ENCODE results near the gene GALNT10. TPM values are rescaled to one million over a fixed set of nuclear protein-coding genes. Genes with fewer than 3 reads are reported as not detected.

Gene GALNT10
- total RNA-seq, 1 donor from 2014 or later, result 96.1 TPM

GRCh38 chr5:154200221-154200620, 9.7 kb downstream of the GALNT10 start:
- Mint-ChIP-seq H3K4me1 (ENCODE audit: low read depth, unreplicated experiment) (peaks cover 48% of the 10 kb centered on the region), H3K27me3 (ENCODE audit: low read depth, unreplicated experiment) (no peaks in the 10 kb centered on the region), H3K4me3 (ENCODE audit: unreplicated experiment) (no peak overlapping the region), H3K27ac (ENCODE audit: unreplicated experiment) (no peak overlapping the region), H3K36me3 (ENCODE audit: low read depth, unreplicated experiment) (peaks cover 36% of the 10 kb centered on the region), H3K9me3 (ENCODE audit: unreplicated experiment) (peaks cover 4% of the 10 kb centered on the region)
- H3K4me3 ChIP-seq (ENCODE audit: insufficient read depth, low read depth, low read length), result no peak overlapping the region
- peaks cover 45% of the 10 kb centered on the region for H4K20me1 ChIP-seq (ENCODE audit: insufficient read depth, low read length)
- no peak overlapping the region for H3K27ac ChIP-seq (ENCODE audit: low read depth, low read length)
- no peak overlapping the region for H3K9ac ChIP-seq (ENCODE audit: low read length)
- H3K9me3 ChIP-seq (ENCODE audit: insufficient read depth, low read depth, low read length), result no peaks in the 10 kb centered on the region
- FAIRE-seq, result no peak
- peaks cover 72% of the 10 kb centered on the region for H3K79me2 ChIP-seq (ENCODE audit: insufficient read depth, low read length)
- peaks cover 44% of the 10 kb centered on the region for H3K4me1 ChIP-seq (ENCODE audit: insufficient read depth, low read length)
- DNase-seq (ENCODE audit: low read depth), result no peak
- no peak overlapping the region for H3K4me2 ChIP-seq (ENCODE audit: low read length)
- no peak for TF ChIP-seq CTCF (IDR thresholded peaks at IDR 0.05; ENCODE audit: insufficient read depth, low read depth, low read length)
- no peak for TF ChIP-seq EZH2 (IDR thresholded peaks at IDR 0.05; ENCODE audit: insufficient read depth, low read length)
- no peak overlapping the region for H2AFZ ChIP-seq (ENCODE audit: low read depth, low read length)
- peaks cover 8% of the 10 kb centered on the region for H3K36me3 ChIP-seq (ENCODE audit: insufficient read depth, low read length)
- H3K27me3 ChIP-seq (ENCODE audit: insufficient read depth, low read length), result no peaks in the 10 kb centered on the region

GRCh38 chr5:154201108-154201769, 10.7 kb downstream of the GALNT10 start:
- no peak for TF ChIP-seq CTCF (IDR thresholded peaks at IDR 0.05; ENCODE audit: insufficient read depth, low read depth, low read length)
- no peak for TF ChIP-seq EZH2 (IDR thresholded peaks at IDR 0.05; ENCODE audit: insufficient read depth, low read length)
- peaks cover 42% of the 10 kb centered on the region for H4K20me1 ChIP-seq (ENCODE audit: insufficient read depth, low read length)
- no peak overlapping the region for H2AFZ ChIP-seq (ENCODE audit: low read depth, low read length)
- Mint-ChIP-seq H3K27me3 (ENCODE audit: low read depth, unreplicated experiment) (no peaks in the 10 kb centered on the region), H3K36me3 (ENCODE audit: low read depth, unreplicated experiment) (peaks cover 28% of the 10 kb centered on the region), H3K4me1 (ENCODE audit: low read depth, unreplicated experiment) (peaks cover 55% of the 10 kb centered on the region), H3K9me3 (ENCODE audit: unreplicated experiment) (peaks cover 4% of the 10 kb centered on the region), H3K4me3 (ENCODE audit: unreplicated experiment) (no peak overlapping the region), H3K27ac (ENCODE audit: unreplicated experiment) (no peak overlapping the region)
- H3K4me1 ChIP-seq (ENCODE audit: insufficient read depth, low read length), result peaks cover 48% of the 10 kb centered on the region
- no peak overlapping the region for H3K27ac ChIP-seq (ENCODE audit: low read depth, low read length)
- H3K9ac ChIP-seq (ENCODE audit: low read length), result no peak overlapping the region
- DNase-seq (ENCODE audit: low read depth) (no peak), FAIRE-seq (no peak)
- no peak overlapping the region for H3K4me3 ChIP-seq (ENCODE audit: insufficient read depth, low read depth, low read length)
- peaks cover 5% of the 10 kb centered on the region for H3K36me3 ChIP-seq (ENCODE audit: insufficient read depth, low read length)
- peaks cover 74% of the 10 kb centered on the region for H3K79me2 ChIP-seq (ENCODE audit: insufficient read depth, low read length)
- no peaks in the 10 kb centered on the region for H3K27me3 ChIP-seq (ENCODE audit: insufficient read depth, low read length)
- H3K4me2 ChIP-seq (ENCODE audit: low read length), result no peak overlapping the region
- no peaks in the 10 kb centered on the region for H3K9me3 ChIP-seq (ENCODE audit: insufficient read depth, low read depth, low read length)
